Rectal smooth muscle tissue (tissue), 1 donor: ENCODE results near the gene MRAP2.
"Not testable (repeated sequence)": the region's sequence is repeated elsewhere in the genome, so short reads cannot be mapped to it uniquely, and the experiment has no call there.

Experiments used
- H3K27ac ChIP-seq: one replicate; pipeline ENCODE4 v1.7.0; 2013; ENCODE audit warnings: low read depth, low read length, inconsistent platforms
- H3K27me3 ChIP-seq: one replicate; pipeline ENCODE4 v1.7.0; 2013; ENCODE audit warnings: low read length; ENCODE audit not compliant: control insufficient read depth, insufficient read depth
- H3K36me3 ChIP-seq: one replicate; pipeline ENCODE4 v1.7.0; 2013; ENCODE audit warnings: low read length; ENCODE audit not compliant: control insufficient read depth, insufficient read depth
- H3K4me1 ChIP-seq: one replicate; pipeline ENCODE4 v1.7.0; 2013; ENCODE audit warnings: low read length; ENCODE audit not compliant: control insufficient read depth, insufficient read depth
- H3K4me3 ChIP-seq: one replicate; pipeline ENCODE4 v1.7.0; 2013; ENCODE audit warnings: low read length
- H3K9ac ChIP-seq: one replicate; pipeline ENCODE4 v1.7.0; 2013; ENCODE audit warnings: low read length

MRAP2 gene

GRCh38 chr6:84089081-84089480 lies 55.5 kb downstream of the MRAP2 start:
- no peak overlapping the region for H3K27ac ChIP-seq
- no peaks in the 10 kb centered on the region for H3K27me3 ChIP-seq
- no peaks in the 10 kb centered on the region for H3K4me1 ChIP-seq
- H3K9ac ChIP-seq = no peak overlapping the region
- no peaks in the 10 kb centered on the region for H3K36me3 ChIP-seq
- no peak overlapping the region for H3K4me3 ChIP-seq

- Histone ChIP-seq H3K4me3 (no peak overlapping the region), H3K9ac (no peak overlapping the region), H3K27me3 (no peaks in the 10 kb centered on the region), H3K36me3 (no peaks in the 10 kb centered on the region), H3K4me1 (no peaks in the 10 kb centered on the region), H3K27ac (no peak overlapping the region)
Observed at GRCh38 chr6:84089552-84089951, 56.0 kb downstream of the MRAP2 start.

GRCh38 chr6:84093441-84094435 lies 60.2 kb downstream of the MRAP2 start:
- no peak overlapping the region for H3K27ac ChIP-seq
- H3K36me3 ChIP-seq = no peaks in the 10 kb centered on the region
- no peak overlapping the region for H3K9ac ChIP-seq
- H3K27me3 ChIP-seq = no peaks in the 10 kb centered on the region
- H3K4me1 ChIP-seq = no peaks in the 10 kb centered on the region
- H3K4me3 ChIP-seq = no peak overlapping the region

GRCh38 chr6:84095156-84095555 lies 61.6 kb downstream of the MRAP2 start:
- no peak overlapping the region for H3K27ac ChIP-seq

GRCh38 chr6:84103029-84103428 lies 69.5 kb downstream of the MRAP2 start:
- H3K9ac ChIP-seq = no peak overlapping the region
- H3K27ac ChIP-seq = no peak overlapping the region
- H3K27me3 ChIP-seq = no peaks in the 10 kb centered on the region
- H3K4me1 ChIP-seq = no peaks in the 10 kb centered on the region
- H3K36me3 ChIP-seq = no peaks in the 10 kb centered on the region
- no peak overlapping the region for H3K4me3 ChIP-seq

More at GRCh38 chr6:84095156-84095555, 61.6 kb downstream of the MRAP2 start:
- Histone ChIP-seq H3K9ac (no peak overlapping the region), H3K4me1 (no peaks in the 10 kb centered on the region), H3K4me3 (no peak overlapping the region), H3K36me3 (no peaks in the 10 kb centered on the region), H3K27me3 (no peaks in the 10 kb centered on the region)

GRCh38 chr6:84105215-84105924 lies 71.8 kb downstream of the MRAP2 start:
- H3K4me3 ChIP-seq, H3K27me3 ChIP-seq, H3K27ac ChIP-seq, H3K9ac ChIP-seq, H3K36me3 ChIP-seq, H3K4me1 ChIP-seq: not testable (repeated sequence)

GRCh38 chr6:84107495-84107894 lies 73.9 kb downstream of the MRAP2 start:
- Histone ChIP-seq H3K9ac (no peak overlapping the region), H3K27ac (no peak overlapping the region), H3K4me3 (no peak overlapping the region)

GRCh38 chr6:84111351-84111750 lies 77.8 kb downstream of the MRAP2 start:
- not testable (repeated sequence) for H3K36me3 ChIP-seq, H3K9ac ChIP-seq, H3K4me3 ChIP-seq, H3K27ac ChIP-seq, H3K27me3 ChIP-seq, H3K4me1 ChIP-seq

More at GRCh38 chr6:84107495-84107894, 73.9 kb downstream of the MRAP2 start:
- Histone ChIP-seq H3K4me1 (no peaks in the 10 kb centered on the region), H3K27me3 (no peaks in the 10 kb centered on the region), H3K36me3 (no peaks in the 10 kb centered on the region)

- H3K27me3 ChIP-seq, H3K36me3 ChIP-seq, H3K4me1 ChIP-seq, H3K4me3 ChIP-seq, H3K27ac ChIP-seq, H3K9ac ChIP-seq: not testable (repeated sequence)
Observed at GRCh38 chr6:84114933-84115594, 81.5 kb downstream of the MRAP2 start.

- Histone ChIP-seq H3K4me3 (no peak overlapping the region), H3K27ac (no peak overlapping the region), H3K36me3 (no peaks in the 10 kb centered on the region), H3K9ac (no peak overlapping the region), H3K4me1 (no peaks in the 10 kb centered on the region), H3K27me3 (no peaks in the 10 kb centered on the region)
Observed at GRCh38 chr6:84118191-84118590, 84.6 kb downstream of the MRAP2 start.

- H3K4me3 ChIP-seq = no peak overlapping the region
- no peaks in the 10 kb centered on the region for H3K27me3 ChIP-seq
- H3K9ac ChIP-seq = no peak overlapping the region
- H3K27ac ChIP-seq = no peak overlapping the region
- no peaks in the 10 kb centered on the region for H3K4me1 ChIP-seq
- H3K36me3 ChIP-seq = no peaks in the 10 kb centered on the region
Observed at GRCh38 chr6:84119277-84119676, 85.7 kb downstream of the MRAP2 start.

GRCh38 chr6:84123186-84123585 lies 89.6 kb downstream of the MRAP2 start:
- H3K4me1 ChIP-seq = no peaks in the 10 kb centered on the region
- no peaks in the 10 kb centered on the region for H3K36me3 ChIP-seq
- H3K27me3 ChIP-seq = no peaks in the 10 kb centered on the region
- H3K27ac ChIP-seq = no peak overlapping the region
- H3K4me3 ChIP-seq = no peak overlapping the region
- no peak overlapping the region for H3K9ac ChIP-seq
